Measurements from ENCODE around the gene KCNK2. TPM values are rescaled to one million over a fixed set of nuclear protein-coding genes. Genes with fewer than 3 reads are reported as not detected.

The KCNK2 gene
- total and polyA plus RNA-seq, 2 experiments from 2014 or later, result 0.07 to 0.24 TPM

- no peak for TF ChIP-seq ZNF462 (CRISPR knock-in tag; IDR thresholded peaks at IDR 0.05)
- TF ChIP-seq ETS1 (IDR thresholded peaks at IDR 0.05), result no peak
Measured at GRCh38 chr1:215114154-215114933, 31.8 kb downstream of the KCNK2 start (continued).

- Histone ChIP-seq H3F3A (replicated peaks; ENCODE audit: low read depth) (no peaks in the 10 kb centered on the region), H3K9me2 (ENCODE audit: insufficient read depth) (no peaks in the 10 kb centered on the region), H2AFZ (no peak overlapping the region), H3K36me3 (ENCODE audit: insufficient read depth) (no peaks in the 10 kb centered on the region), H3K27ac (ENCODE audit: low read depth) (no peak overlapping the region), H3K4me1 (ENCODE audit: insufficient read depth) (no peaks in the 10 kb centered on the region), H3K27me3 (ENCODE audit: insufficient read depth) (no peaks in the 10 kb centered on the region), H3K4me2 (no peak overlapping the region), H4K20me1 (replicated peaks; ENCODE audit: insufficient read depth) (no peaks in the 10 kb centered on the region), H3K79me2 (replicated peaks; ENCODE audit: insufficient read depth) (no peaks in the 10 kb centered on the region), H3K4me3 (no peak overlapping the region)
- H3K9me3 Mint-ChIP-seq, result no peaks in the 10 kb centered on the region
- H3K4me3 Mint-ChIP-seq, result no peak overlapping the region
- H3K27ac Mint-ChIP-seq, result no peak overlapping the region
- ATAC-seq, result no peak
- no peaks in the 10 kb centered on the region for H3K27me3 Mint-ChIP-seq (ENCODE audit: insufficient read depth, low read depth, poor library complexity)
- DNase-seq (ENCODE audit: low spot score), result no peak
- H3K4me1 Mint-ChIP-seq, result peaks cover 5% of the 10 kb centered on the region; the same call in 2 of the 3 replicates
- H3K36me3 Mint-ChIP-seq (ENCODE audit: low read depth), result no peaks in the 10 kb centered on the region
- TF ChIP-seq EZH2phosphoT487 (IDR thresholded peaks at IDR 0.05; ENCODE audit: unreplicated experiment) (no peak), REST (IDR thresholded peaks at IDR 0.05; ENCODE audit: unreplicated experiment) (no peak), STAT1 (IDR thresholded peaks at IDR 0.05; ENCODE audit: unreplicated experiment) (no peak), POLR2AphosphoS5 (IDR thresholded peaks at IDR 0.05; ENCODE audit: low read depth) (no peak)
Measured at GRCh38 chr1:215115760-215116159, 33.2 kb downstream of the KCNK2 start.

Measured in GM23338 (cell line).